Heart left ventricle (tissue), 13 donors: Measurements from ENCODE around the gene KIF2A.
A peak's percentile ranks its signal among the peaks of the same experiment; 100 is the strongest.

ENCODE experiments used
- POLR2A ChIP-seq, 2 donors: fragments of 450-650 bp; IDR thresholded peaks; one replicate each; pipeline ENCODE4 v1.6.1; 2017; ENCODE audit warnings: antibody characterized with exemption in 2 of 2, mild to moderate bottlenecking in 2 of 2, moderate library complexity in 2 of 2
- TF ChIP-seq, protein P1 (sequence below), 12 donors: fragments of 200-600 bp; sonication (generic) in 4 of 12; IDR thresholded peaks; one replicate each; pipeline versions ENCODE4 v1.5.0 to v1.8.0; 2018 to 2022; ENCODE audit warnings: antibody characterized with exemption in 12 of 12, mild to moderate bottlenecking in 5 of 12
- donor health status: ischemic (EF 13 %, LVEDD 7.1; RV severe dilation, severe dysfunction).
- donor health status: DM: no; HTN: yes; CAD: no.
- donor health status: DM: no; HTN: no; CAD: no.
- donor health status: ischemic (EF 25% LVEDD 6.9; RV normal size, moderate dysfunction).
- donor health status: ischemic (EF 25% LVEDD 5.7; RV mildly dilated, moderate dysfunction).
- donor health status: ischemic (EF 35%, LVEDD 5.7; RV mildly dilated, moderate dysfunction).
- donor health status: nonischemic (EF 11% LVEDD 7.7; RV severe dilation, severe dysfunction).
- donor health status: DM: yes; HTN: yes; CAD: no.
- donor health status: PGD.
- donor health status: ischemic (EF 29% LVEDD 5.4; RV normal size, mild dysfunction).
- donor health status: nonischemic (EF 23%, LVEDD 6.1; RV moderate dilation, normal function).

DNA sequence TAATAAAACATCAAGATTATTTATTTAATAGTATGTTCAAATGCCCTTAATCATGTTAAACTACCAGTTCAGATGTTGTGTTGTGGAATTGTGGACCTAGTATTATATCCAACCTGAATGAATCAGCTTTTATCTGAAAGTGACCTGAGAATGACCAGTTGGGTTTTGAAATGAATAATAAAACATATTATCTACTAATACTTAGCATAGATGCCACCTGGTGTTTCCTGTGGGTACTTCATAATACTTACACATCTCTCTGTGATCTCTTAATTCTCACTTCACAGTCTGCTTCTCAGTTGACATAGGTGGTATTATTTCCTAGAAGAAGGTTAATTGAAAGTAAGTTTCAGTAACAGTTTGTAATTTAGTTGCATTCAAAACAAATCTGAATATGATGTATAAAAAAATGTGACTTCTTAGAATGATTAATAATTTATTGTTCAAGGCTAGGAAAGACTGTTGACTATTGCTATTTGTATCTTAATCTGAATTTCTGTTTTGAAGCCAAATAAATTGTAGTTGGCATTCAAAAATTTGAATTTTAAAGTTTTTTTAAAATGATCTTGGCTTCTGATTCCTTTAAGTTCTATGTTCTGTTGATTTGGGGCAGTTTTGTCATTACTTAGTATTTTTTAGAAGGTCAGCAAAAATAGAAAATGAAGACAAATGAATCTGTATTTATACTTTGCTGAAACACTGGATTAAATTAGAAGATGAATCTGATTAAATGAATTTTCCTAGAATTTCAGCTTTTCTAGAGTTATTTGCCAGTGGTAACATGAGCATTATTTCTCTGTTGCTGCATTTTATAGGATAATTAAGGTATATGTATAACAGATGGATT, 48.2 kb downstream of the KIF2A start:
- TF ChIP-seq, protein P1, sequence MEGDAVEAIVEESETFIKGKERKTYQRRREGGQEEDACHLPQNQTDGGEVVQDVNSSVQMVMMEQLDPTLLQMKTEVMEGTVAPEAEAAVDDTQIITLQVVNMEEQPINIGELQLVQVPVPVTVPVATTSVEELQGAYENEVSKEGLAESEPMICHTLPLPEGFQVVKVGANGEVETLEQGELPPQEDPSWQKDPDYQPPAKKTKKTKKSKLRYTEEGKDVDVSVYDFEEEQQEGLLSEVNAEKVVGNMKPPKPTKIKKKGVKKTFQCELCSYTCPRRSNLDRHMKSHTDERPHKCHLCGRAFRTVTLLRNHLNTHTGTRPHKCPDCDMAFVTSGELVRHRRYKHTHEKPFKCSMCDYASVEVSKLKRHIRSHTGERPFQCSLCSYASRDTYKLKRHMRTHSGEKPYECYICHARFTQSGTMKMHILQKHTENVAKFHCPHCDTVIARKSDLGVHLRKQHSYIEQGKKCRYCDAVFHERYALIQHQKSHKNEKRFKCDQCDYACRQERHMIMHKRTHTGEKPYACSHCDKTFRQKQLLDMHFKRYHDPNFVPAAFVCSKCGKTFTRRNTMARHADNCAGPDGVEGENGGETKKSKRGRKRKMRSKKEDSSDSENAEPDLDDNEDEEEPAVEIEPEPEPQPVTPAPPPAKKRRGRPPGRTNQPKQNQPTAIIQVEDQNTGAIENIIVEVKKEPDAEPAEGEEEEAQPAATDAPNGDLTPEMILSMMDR (IDR thresholded peaks at IDR 0.05), result peak; percentile 45 to 72 (median 66)
- no peak for TF ChIP-seq POLR2A (IDR thresholded peaks at IDR 0.05)
